ENCODE data around the gene ALOXE3. TPM values are rescaled to one million over a fixed set of nuclear protein-coding genes. Genes with fewer than 3 reads are reported as not detected.

The ALOXE3 gene
- total RNA-seq, 1 donor from 2014 or later, result not detected

DNA sequence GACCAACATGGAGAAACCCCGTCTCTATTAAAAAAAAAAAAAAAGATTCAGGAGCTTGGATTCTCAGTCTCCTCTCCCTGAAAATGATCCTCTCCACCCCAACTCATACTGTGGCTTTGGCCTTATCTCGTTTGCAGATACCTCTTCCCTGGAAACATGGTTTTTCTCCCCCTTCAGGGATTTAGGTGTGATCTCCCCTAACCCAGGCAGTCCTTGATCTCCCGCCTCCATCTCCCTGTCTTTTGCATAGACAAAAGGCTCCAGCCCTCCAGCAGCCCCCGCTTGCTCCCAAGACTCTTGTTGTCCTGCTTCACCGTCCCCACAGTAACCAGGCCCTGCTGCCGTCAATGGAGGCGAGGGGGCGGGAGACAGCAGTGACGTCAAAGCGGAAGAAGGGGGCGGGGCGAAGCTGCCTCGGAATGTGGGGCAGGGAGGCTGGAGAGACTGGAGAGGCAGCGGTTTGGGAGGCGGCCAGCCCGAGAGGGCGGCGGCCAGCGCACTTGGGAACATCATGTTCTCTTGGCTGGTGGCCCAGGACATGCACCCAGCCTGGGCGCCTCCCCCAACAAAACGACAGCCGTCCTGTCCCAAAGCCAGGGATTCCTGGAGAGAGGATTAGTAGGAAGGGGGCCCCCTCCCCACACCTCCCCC lies 35.8 kb upstream of the ALOXE3 start:
- Histone ChIP-seq H3K4me1 (ENCODE audit: control insufficient read depth in 3 of 3, insufficient read depth in 3 of 3, low read length in 3 of 3) (peaks cover 59 to 68% (median 65%) of the 10 kb centered on the region in 3 donors), H3K9ac (ENCODE audit: low read depth in 1 of 3, low read length in 3 of 3) (peak overlapping the region; percentile 100), H3K36me3 (ENCODE audit: control insufficient read depth in 3 of 3, insufficient read depth in 3 of 3, low read length in 3 of 3) (peaks cover 19 to 25% (median 23%) of the 10 kb centered on the region in 3 donors), H3K27ac (ENCODE audit: low read depth, low read length) (peak overlapping the region; percentile 100), H3K4me3 (ENCODE audit: low read length in 3 of 3) (peak overlapping the region; percentile 98 to 100 (median 99)), H3K9me3 (ENCODE audit: control insufficient read depth in 3 of 3, low read length in 3 of 3) (no peaks in the 10 kb centered on the region), H3K27me3 (ENCODE audit: control insufficient read depth in 3 of 3, insufficient read depth in 3 of 3, low read length in 3 of 3) (no peaks in the 10 kb centered on the region)

DNA sequence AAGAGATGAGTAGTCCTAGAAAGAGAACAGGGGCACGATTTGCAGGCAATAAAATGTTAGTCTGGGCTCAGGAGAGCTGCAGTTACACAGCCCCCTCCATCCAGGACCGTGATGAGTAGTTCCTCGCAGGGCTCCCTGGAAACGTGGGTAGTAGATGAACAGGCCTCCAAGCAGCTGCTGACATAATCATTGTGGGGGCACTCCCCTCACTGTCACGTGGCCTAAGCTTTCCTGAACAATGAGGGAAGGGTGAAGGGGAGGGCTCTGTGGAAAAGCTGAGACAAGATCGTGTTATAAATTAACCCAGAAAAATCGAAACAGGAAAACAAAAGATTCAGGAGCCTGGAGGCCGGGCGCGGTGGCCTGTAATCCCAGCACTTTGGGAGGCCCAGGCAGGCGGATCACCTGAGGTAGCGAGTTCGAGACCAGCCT lies 35.2 kb upstream of the ALOXE3 start:
- H3K9ac ChIP-seq (ENCODE audit: low read depth in 1 of 3, low read length in 3 of 3), result peak overlapping the region; percentile 86 to 100 (median 100)
- H3K27ac ChIP-seq (ENCODE audit: low read depth, low read length), result peak overlapping the region; percentile 100
- peaks cover 60 to 70% (median 66%) of the 10 kb centered on the region in 3 donors for H3K4me1 ChIP-seq (ENCODE audit: control insufficient read depth in 3 of 3, insufficient read depth in 3 of 3, low read length in 3 of 3)
- peaks cover 23 to 29% (median 28%) of the 10 kb centered on the region in 3 donors for H3K36me3 ChIP-seq (ENCODE audit: control insufficient read depth in 3 of 3, insufficient read depth in 3 of 3, low read length in 3 of 3)
- H3K27me3 ChIP-seq (ENCODE audit: control insufficient read depth in 3 of 3, insufficient read depth in 3 of 3, low read length in 3 of 3), result no peaks in the 10 kb centered on the region
- peak overlapping the region; percentile 89 to 94 (median 90) for H3K4me3 ChIP-seq (ENCODE audit: low read length in 3 of 3)
- H3K9me3 ChIP-seq (ENCODE audit: control insufficient read depth in 3 of 3, low read length in 3 of 3), result no peaks in the 10 kb centered on the region

DNA sequence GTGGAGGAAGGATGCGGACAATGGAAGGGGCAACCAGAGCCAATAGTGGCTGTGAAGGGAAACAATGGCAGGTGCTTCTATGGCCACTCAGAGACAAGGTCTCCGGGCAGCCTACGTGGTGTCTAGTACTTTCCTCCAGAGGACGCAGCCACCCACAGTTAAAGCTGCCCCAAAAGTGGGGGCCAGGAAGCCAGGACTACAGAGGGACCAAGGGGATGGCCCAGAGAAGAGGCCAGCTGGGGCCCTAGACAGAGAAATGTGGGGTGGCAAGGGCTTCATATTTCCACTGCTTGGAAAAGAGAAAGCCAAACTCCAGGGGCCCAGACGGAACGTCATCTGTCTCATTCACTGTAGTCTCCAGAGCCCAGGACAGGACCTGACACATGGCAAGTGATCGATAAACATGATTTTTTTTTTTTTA lies 34.7 kb upstream of the ALOXE3 start:
- Histone ChIP-seq H3K4me1 (ENCODE audit: control insufficient read depth in 3 of 3, insufficient read depth in 3 of 3, low read length in 3 of 3) (peaks cover 62 to 73% (median 66%) of the 10 kb centered on the region in 3 donors), H3K27ac (ENCODE audit: low read depth, low read length) (peak overlapping the region; percentile 100), H3K27me3 (ENCODE audit: control insufficient read depth in 3 of 3, insufficient read depth in 3 of 3, low read length in 3 of 3) (no peaks in the 10 kb centered on the region), H3K9ac (ENCODE audit: low read depth in 1 of 3, low read length in 3 of 3) (peak overlapping the region; percentile 67 to 100 (median 100)), H3K4me3 (ENCODE audit: low read length in 3 of 3) (peak overlapping the region; percentile 89 to 94 (median 90)), H3K9me3 (ENCODE audit: control insufficient read depth in 3 of 3, low read length in 3 of 3) (no peaks in the 10 kb centered on the region), H3K36me3 (ENCODE audit: control insufficient read depth in 3 of 3, insufficient read depth in 3 of 3, low read length in 3 of 3) (peaks cover 28 to 34% (median 33%) of the 10 kb centered on the region in 3 donors)

DNA sequence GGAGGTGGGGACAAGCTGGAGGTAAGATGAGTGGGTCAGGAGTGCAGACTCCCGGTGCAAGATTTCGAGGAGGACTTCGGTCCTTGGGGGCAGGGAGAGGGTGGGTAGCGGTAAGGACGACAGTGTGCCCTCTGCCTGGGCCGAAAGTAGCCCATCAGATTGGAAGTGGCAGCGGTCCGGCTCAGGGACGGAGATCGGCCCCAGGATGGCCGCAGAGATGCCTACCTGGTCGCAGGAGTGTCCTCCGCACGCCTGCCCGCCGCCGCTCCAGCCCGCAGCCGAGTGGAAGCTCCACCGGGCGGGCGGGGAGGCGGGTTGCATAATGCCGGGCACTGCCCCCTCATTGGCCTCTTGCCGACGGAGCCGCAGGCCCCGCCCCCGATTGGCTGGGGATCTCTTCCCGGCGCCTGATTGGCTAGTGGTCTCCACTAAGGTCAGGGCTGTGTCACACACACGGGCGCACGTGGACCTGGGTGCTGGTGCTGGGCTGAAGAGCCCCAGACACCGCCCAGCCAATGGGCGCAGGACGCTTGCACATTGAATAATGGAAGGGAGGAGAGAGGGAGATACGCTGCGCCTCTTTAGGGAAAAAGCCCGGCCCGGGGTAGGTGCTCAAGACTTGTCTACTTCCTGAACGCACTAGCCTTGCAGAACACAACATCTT lies 33.9 kb upstream of the ALOXE3 start, which contains the start of gene PER1:
TSS of gene PER1 (minus strand) at position 293 of the 664 bp plus-strand sequence. CDS start 1,698 bp downstream, outside the sequence.
- Histone ChIP-seq H3K4me3 (ENCODE audit: low read length in 3 of 3) (peak within 1 kb of the TSS; percentile 89 to 94 (median 90)), H3K9me3 (ENCODE audit: control insufficient read depth in 3 of 3, low read length in 3 of 3) (no peaks in the 10 kb centered on the region), H3K4me1 (ENCODE audit: control insufficient read depth in 3 of 3, insufficient read depth in 3 of 3, low read length in 3 of 3) (peaks cover 65 to 81% (median 69%) of the 10 kb centered on the region in 3 donors), H3K36me3 (ENCODE audit: control insufficient read depth in 3 of 3, insufficient read depth in 3 of 3, low read length in 3 of 3) (peaks cover 36 to 42% (median 41%) of the 10 kb centered on the region in 3 donors), H3K27me3 (ENCODE audit: control insufficient read depth in 3 of 3, insufficient read depth in 3 of 3, low read length in 3 of 3) (no peaks in the 10 kb centered on the region), H3K9ac (ENCODE audit: low read depth in 1 of 3, low read length in 3 of 3) (peak within 1 kb of the TSS; percentile 98 to 100 (median 100)), H3K27ac (ENCODE audit: low read depth, low read length) (peak within 1 kb of the TSS; percentile 100)

DNA sequence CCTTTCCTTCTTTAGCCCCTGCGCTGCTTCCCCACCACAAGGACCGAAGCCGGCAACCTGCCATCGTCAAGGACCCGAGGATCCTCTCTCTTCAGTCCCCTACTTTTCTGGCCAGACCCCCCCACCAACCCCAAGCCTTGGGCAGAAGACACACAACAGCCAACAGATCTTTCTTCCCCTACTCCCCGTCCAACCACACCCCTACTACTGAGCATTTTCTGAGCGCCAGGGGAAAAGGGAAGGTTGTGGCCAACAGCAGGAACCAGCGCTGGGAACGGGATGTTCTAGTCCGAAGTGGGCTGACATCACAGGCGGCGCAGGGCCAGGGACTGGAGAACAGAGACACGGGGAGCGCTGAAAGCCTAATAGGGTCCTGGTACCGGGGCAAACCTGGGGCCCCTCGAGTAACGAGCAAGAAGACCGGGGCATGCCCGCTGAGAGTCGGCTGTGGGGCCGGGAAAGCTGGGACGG lies 33.4 kb upstream of the ALOXE3 start:
- Histone ChIP-seq H3K36me3 (ENCODE audit: control insufficient read depth in 3 of 3, insufficient read depth in 3 of 3, low read length in 3 of 3) (peaks cover 42 to 47% (median 46%) of the 10 kb centered on the region in 3 donors), H3K4me3 (ENCODE audit: low read length in 3 of 3) (peak overlapping the region; percentile 89 to 94 (median 90)), H3K9me3 (ENCODE audit: control insufficient read depth in 3 of 3, low read length in 3 of 3) (no peaks in the 10 kb centered on the region), H3K27me3 (ENCODE audit: control insufficient read depth in 3 of 3, insufficient read depth in 3 of 3, low read length in 3 of 3) (no peaks in the 10 kb centered on the region), H3K27ac (ENCODE audit: low read depth, low read length) (peak overlapping the region; percentile 100), H3K9ac (ENCODE audit: low read depth in 1 of 3, low read length in 3 of 3) (peak overlapping the region; percentile 96 to 100 (median 98)), H3K4me1 (ENCODE audit: control insufficient read depth in 3 of 3, insufficient read depth in 3 of 3, low read length in 3 of 3) (peaks cover 60 to 81% (median 70%) of the 10 kb centered on the region in 3 donors)

DNA sequence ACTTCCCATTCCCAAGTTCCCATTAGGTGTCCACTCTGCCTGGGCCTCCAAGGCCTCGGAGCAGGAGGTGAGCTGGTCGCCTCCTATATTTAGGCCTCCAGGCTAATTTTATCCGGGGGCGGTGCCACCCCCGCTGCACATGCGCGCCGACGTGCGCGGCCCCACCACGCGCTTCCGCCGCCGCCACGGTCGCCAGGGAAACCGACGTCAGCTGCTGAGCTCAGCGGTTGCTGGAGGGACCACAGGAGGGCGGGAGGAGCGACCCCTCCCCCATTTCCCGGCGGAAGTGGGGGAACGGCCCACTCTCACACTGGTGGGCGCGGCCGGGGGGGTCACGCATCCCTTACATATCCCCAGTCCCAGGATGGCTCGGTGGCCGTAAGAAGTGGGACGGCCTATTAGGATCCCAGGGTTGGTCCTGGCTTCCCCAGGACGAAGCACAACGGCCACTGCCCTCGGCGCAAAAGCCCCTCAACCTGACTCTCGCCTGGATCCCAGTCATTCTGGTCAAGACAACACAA lies 32.9 kb upstream of the ALOXE3 start:
- Histone ChIP-seq H3K4me3 (ENCODE audit: low read length in 3 of 3) (peak overlapping the region; percentile 89 to 94 (median 90)), H3K36me3 (ENCODE audit: control insufficient read depth in 3 of 3, insufficient read depth in 3 of 3, low read length in 3 of 3) (peaks cover 47 to 52% (median 51%) of the 10 kb centered on the region in 3 donors), H3K4me1 (ENCODE audit: control insufficient read depth in 3 of 3, insufficient read depth in 3 of 3, low read length in 3 of 3) (peaks cover 60 to 86% (median 75%) of the 10 kb centered on the region in 3 donors), H3K27ac (ENCODE audit: low read depth, low read length) (peak overlapping the region; percentile 100), H3K27me3 (ENCODE audit: control insufficient read depth in 3 of 3, insufficient read depth in 3 of 3, low read length in 3 of 3) (no peaks in the 10 kb centered on the region), H3K9me3 (ENCODE audit: control insufficient read depth in 3 of 3, low read length in 3 of 3) (no peaks in the 10 kb centered on the region), H3K9ac (ENCODE audit: low read depth in 1 of 3, low read length in 3 of 3) (peak overlapping the region; percentile 96 to 100 (median 98))

DNA sequence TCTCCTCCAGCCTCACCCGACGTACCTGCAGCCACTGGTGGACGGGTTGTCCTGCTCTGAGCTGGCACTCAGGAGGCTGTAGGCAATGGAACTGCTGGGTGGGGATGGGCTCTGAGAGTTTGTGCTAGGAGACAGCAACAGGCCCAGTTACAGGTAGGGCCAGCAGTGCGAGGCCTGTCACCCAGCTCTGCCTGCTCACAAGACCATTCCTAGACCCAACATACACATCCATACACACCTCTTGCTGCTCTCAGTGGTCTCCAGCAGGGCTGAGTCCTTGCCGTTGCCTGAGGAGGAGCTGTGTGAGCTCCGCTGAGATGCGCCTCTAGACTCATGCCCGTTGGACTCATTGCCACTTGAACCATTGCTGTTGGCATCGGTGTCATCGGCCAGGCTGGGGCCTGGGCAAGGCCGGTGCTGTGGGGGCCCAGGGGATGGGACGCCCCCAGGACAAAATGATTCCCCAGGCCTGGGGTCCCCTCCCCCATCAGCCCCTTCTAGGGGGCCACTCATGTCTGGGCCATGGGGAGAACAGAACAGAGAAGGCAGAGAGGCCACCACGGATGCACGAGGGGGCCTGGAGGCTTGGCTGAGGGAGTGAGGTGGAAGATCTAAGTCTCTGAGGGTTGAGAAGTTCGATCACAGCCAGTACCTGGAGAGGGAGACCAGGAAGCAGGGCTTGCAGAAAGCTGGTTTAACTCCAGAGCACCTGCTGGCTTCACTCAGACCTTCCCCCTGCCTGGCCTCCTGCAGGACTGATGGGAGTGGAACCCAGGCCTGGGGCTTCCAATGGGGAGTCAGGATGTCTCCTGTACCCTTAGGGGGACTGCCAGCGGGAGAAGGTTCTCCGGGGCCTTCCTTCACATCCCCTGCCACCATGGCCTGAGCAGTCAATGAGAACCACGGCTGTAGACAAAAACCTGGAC lies 32.1 kb upstream of the ALOXE3 start:
- H3K4me1 ChIP-seq (ENCODE audit: control insufficient read depth in 3 of 3, insufficient read depth in 3 of 3, low read length in 3 of 3), result peaks cover 60 to 86% (median 77%) of the 10 kb centered on the region in 3 donors
- H3K27ac ChIP-seq (ENCODE audit: low read depth, low read length), result peak overlapping the region; percentile 100
- H3K27me3 ChIP-seq (ENCODE audit: control insufficient read depth in 3 of 3, insufficient read depth in 3 of 3, low read length in 3 of 3), result no peaks in the 10 kb centered on the region
- H3K9me3 ChIP-seq (ENCODE audit: control insufficient read depth in 3 of 3, low read length in 3 of 3), result no peaks in the 10 kb centered on the region
- H3K36me3 ChIP-seq (ENCODE audit: control insufficient read depth in 3 of 3, insufficient read depth in 3 of 3, low read length in 3 of 3), result peaks cover 54 to 59% (median 56%) of the 10 kb centered on the region in 3 donors
- peak overlapping the region; percentile 94 to 100 (median 96) for H3K9ac ChIP-seq (ENCODE audit: low read depth in 1 of 3, low read length in 3 of 3)
- H3K4me3 ChIP-seq (ENCODE audit: low read length in 3 of 3), result peak overlapping the region; percentile 71 to 94 (median 90)

DNA sequence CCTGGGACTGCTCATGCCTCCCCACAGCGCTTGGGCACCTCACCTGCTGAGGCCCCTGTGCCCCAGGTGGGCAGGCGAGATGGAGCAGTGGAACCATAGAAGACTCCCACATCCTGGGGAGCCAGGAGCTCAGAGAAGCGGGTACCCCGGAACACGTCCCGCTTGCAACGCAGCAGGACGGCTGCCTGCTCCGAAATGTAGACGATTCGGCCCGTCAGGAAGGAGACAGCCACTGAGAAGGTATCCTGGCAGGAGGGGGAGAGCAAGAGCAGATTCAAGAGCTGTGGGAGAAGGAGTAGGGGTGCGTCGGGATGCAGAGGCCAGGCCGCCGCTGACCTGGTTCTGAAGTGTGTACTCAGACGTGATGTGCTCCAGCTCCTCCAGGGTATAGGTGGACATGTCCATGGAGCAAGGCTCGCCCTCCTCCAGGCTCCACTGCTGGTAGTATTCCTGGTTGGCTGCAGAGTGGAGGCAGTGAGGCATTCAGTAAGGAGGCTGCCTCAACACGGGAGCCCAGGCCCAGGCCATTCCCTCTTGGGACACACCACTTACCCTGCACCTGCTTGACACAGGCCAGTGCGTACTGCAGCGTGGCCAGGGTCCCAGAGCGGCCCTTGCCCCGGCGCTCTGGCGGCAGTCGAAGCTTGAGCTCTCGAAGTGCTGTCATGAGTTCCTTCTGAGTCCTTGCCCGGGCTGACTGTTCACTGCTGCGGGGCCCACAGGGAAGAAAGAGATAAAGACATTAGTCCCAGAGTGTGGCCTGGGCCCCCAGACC lies 31.3 kb upstream of the ALOXE3 start:
- Histone ChIP-seq H3K4me3 (ENCODE audit: low read length in 3 of 3) (peak overlapping the region; percentile 71 to 94 (median 90)), H3K9ac (ENCODE audit: low read depth in 1 of 3, low read length in 3 of 3) (peak overlapping the region; percentile 11 to 100 (median 94))

More for the DNA sequence above, 31.3 kb upstream of the ALOXE3 start:
- H3K9me3 ChIP-seq (ENCODE audit: control insufficient read depth in 3 of 3, low read length in 3 of 3), result no peaks in the 10 kb centered on the region
- peaks cover 52 to 84% (median 69%) of the 10 kb centered on the region in 3 donors for H3K4me1 ChIP-seq (ENCODE audit: control insufficient read depth in 3 of 3, insufficient read depth in 3 of 3, low read length in 3 of 3)
- peaks cover 63 to 64% (median 63%) of the 10 kb centered on the region in 3 donors for H3K36me3 ChIP-seq (ENCODE audit: control insufficient read depth in 3 of 3, insufficient read depth in 3 of 3, low read length in 3 of 3)
- peak overlapping the region; percentile 100 for H3K27ac ChIP-seq (ENCODE audit: low read depth, low read length)
- H3K27me3 ChIP-seq (ENCODE audit: control insufficient read depth in 3 of 3, insufficient read depth in 3 of 3, low read length in 3 of 3), result no peaks in the 10 kb centered on the region
